Measurements from ENCODE around the gene C3orf80. TPM values are rescaled to one million over a fixed set of nuclear protein-coding genes. Genes with fewer than 3 reads are reported as not detected.

The C3orf80 gene
- total RNA-seq, 1 donor from 2014 or later, result not detected

DNA sequence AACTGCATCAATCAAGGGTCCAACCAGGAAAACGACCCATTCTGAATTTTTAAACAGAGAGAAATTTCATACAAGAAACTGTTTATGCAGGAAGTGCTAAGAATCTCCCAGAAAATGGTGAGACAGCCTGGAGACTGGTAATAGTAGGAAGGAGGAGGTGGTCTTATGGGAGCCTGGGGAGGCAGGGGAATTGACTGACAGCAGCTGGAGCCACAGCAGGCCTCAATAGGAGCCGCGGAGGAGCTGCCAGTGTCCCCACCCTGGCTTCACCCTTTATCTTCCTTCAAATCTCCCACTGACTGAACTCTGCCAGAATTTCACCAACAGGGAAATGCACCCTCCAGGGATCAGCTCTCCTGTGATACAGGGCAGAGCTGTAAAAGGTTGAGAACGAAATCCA, 7.5 kb upstream of the C3orf80 start:
- Mint-ChIP-seq H3K9me3 (no peaks in the 10 kb centered on the region), H3K4me3 (no peak overlapping the region), H3K4me1 (no peaks in the 10 kb centered on the region), H3K27me3 (peaks cover 27% of the 10 kb centered on the region), H3K27ac (no peak overlapping the region), H3K36me3 (ENCODE audit: low read depth) (no peaks in the 10 kb centered on the region)
- ChIA-PET POLR2A (no interaction called here), CTCF (interaction anchor here (1.2 kb wide), 1 partner anchor 10 kb away, joined by 3 read pairs; no protein-coding TSS in a partner anchor)
- intact Hi-C loops (cut with micrococcal nuclease), result no loop called here
- no peak for TF ChIP-seq CTCF (IDR thresholded peaks at IDR 0.05)
- DNase-seq (no peak), ATAC-seq (ENCODE audit: low read depth) (no peak)

GRCh38 chr3:160218136-160218535, 7.1 kb upstream of the C3orf80 start:
- Mint-ChIP-seq H3K9me3 (no peaks in the 10 kb centered on the region), H3K27ac (no peak overlapping the region), H3K27me3 (peaks cover 32% of the 10 kb centered on the region), H3K4me1 (no peaks in the 10 kb centered on the region), H3K36me3 (ENCODE audit: low read depth) (no peaks in the 10 kb centered on the region), H3K4me3 (no peak overlapping the region)
- no peak for TF ChIP-seq CTCF (IDR thresholded peaks at IDR 0.05)
- DNase-seq (no peak), ATAC-seq (ENCODE audit: low read depth) (no peak)
- CTCF ChIA-PET, result interaction anchor here (1.2 kb wide), 1 partner anchor 9 kb away, joined by 3 read pairs; no protein-coding TSS in a partner anchor
- POLR2A ChIA-PET, result no interaction called here
- intact Hi-C loops (cut with micrococcal nuclease), result no loop called here

GRCh38 chr3:160220038-160220437, 5.2 kb upstream of the C3orf80 start:
- no peak for DNase-seq
- no peaks in the 10 kb centered on the region for H3K36me3 Mint-ChIP-seq (ENCODE audit: low read depth)
- peaks cover 13% of the 10 kb centered on the region for H3K4me1 Mint-ChIP-seq
- no peaks in the 10 kb centered on the region for H3K9me3 Mint-ChIP-seq
- no peak overlapping the region for H3K4me3 Mint-ChIP-seq
- ATAC-seq (ENCODE audit: low read depth), result no peak
- no peak for TF ChIP-seq CTCF (IDR thresholded peaks at IDR 0.05)
- ChIA-PET CTCF (no interaction called here), POLR2A (no interaction called here)
- peaks cover 45% of the 10 kb centered on the region for H3K27me3 Mint-ChIP-seq
- intact Hi-C loops (cut with micrococcal nuclease), result no loop called here
- no peak overlapping the region for H3K27ac Mint-ChIP-seq

DNA sequence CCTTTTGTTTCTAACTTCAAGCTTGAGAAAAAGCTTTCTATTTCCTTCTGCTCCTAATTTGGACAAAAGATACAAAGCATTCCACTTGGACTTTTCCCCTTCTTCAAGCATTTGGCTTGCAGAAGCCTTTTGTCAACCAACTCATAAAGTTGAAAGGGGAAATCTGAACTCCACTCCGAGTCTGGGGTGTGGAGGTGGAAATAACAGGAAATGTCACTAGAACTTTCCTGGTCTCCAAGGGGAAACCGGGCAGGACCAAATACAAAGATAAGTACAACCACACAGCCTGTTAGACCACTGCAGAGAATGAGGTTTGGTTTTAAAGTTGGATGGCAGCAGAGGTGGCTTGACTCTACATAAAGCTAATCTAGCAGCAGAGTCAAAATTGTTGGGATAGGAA, 4.2 kb upstream of the C3orf80 start:
- no peak for DNase-seq
- no peaks in the 10 kb centered on the region for H3K36me3 Mint-ChIP-seq (ENCODE audit: low read depth)
- peaks cover 45% of the 10 kb centered on the region for H3K27me3 Mint-ChIP-seq
- intact Hi-C loops (cut with micrococcal nuclease), result no loop called here
- H3K9me3 Mint-ChIP-seq, result no peaks in the 10 kb centered on the region
- no peak for ATAC-seq (ENCODE audit: low read depth)
- no peak overlapping the region for H3K4me3 Mint-ChIP-seq
- peaks cover 14% of the 10 kb centered on the region for H3K4me1 Mint-ChIP-seq
- no peak overlapping the region for H3K27ac Mint-ChIP-seq
- ChIA-PET POLR2A (no interaction called here), CTCF (interaction anchor here (0.6 kb wide), 1 partner anchor 174 kb away, joined by 3 read pairs; no protein-coding TSS in a partner anchor)
- no peak for TF ChIP-seq CTCF (IDR thresholded peaks at IDR 0.05)

GRCh38 chr3:160224256-160224655, 966 bp upstream of the C3orf80 start:
- Mint-ChIP-seq H3K4me3 (peak overlapping the region; percentile 28), H3K36me3 (ENCODE audit: low read depth) (no peaks in the 10 kb centered on the region), H3K27me3 (peaks cover 39% of the 10 kb centered on the region), H3K27ac (no peak overlapping the region), H3K4me1 (peaks cover 21% of the 10 kb centered on the region), H3K9me3 (no peaks in the 10 kb centered on the region)
- ChIA-PET POLR2A (no interaction called here), CTCF (no interaction called here)
- ATAC-seq (ENCODE audit: low read depth) (no peak), DNase-seq (no peak)
- no peak for TF ChIP-seq CTCF (IDR thresholded peaks at IDR 0.05)
- intact Hi-C loops (cut with micrococcal nuclease), result loop anchor here (2.0 kb wide), 2 partner anchors 175 to 235 kb away; partner anchors contain the start of genes IFT80, IL12A and SMC4
